Fibroblast of lung (primary cell): Measurements from ENCODE around the gene S100B. TPM values are rescaled to one million over a fixed set of nuclear protein-coding genes. Genes with fewer than 3 reads are reported as not detected.
A peak's percentile ranks its signal among the peaks of the same experiment; 100 is the strongest.

Experiments
- DNase-seq, 2 donors: peaks; one replicate each; pipeline versions ENCODE4 v3.0.0 to v3.0.0-alpha.2; 2010; ENCODE audit warnings: low read depth in 2 of 2
- H2AFZ ChIP-seq: 2 replicates; pipeline ENCODE4 v1.5.1; 2012; ENCODE audit warnings: low read length, control low read depth, inconsistent platforms
- H3K27ac ChIP-seq: 2 replicates; pipeline ENCODE4 v1.5.1; 2011; ENCODE audit warnings: low read length, control low read depth; ENCODE audit not compliant: insufficient read depth
- H3K27me3 ChIP-seq: 2 replicates; pipeline ENCODE4 v1.5.1; 2011; ENCODE audit warnings: mild to moderate bottlenecking, low read length; ENCODE audit not compliant: control insufficient read depth, insufficient read depth
- H3K36me3 ChIP-seq: 2 replicates; pipeline ENCODE4 v1.5.1; 2011; ENCODE audit warnings: low read length; ENCODE audit not compliant: control insufficient read depth, insufficient read depth
- H3K4me1 ChIP-seq: 2 replicates; pipeline ENCODE4 v1.5.1; 2011; ENCODE audit warnings: low read length; ENCODE audit not compliant: control insufficient read depth, insufficient read depth; ENCODE audit errors: extremely low read depth
- H3K4me2 ChIP-seq: 2 replicates; pipeline ENCODE4 v1.5.1; 2011; ENCODE audit warnings: low read length, control low read depth; ENCODE audit not compliant: insufficient read depth; ENCODE audit errors: extremely low read depth
- H3K4me3 ChIP-seq, 4 experiments: fragments of 200-600 bp in 1 of 4; sonication (generic) in 1 of 4; replicated peaks in 1 of 4; 2 replicates each; pipeline ENCODE4 v1.5.1; 2011 to 2016; ENCODE audit warnings: low read length in 4 of 4, low read depth in 3 of 4, mild to moderate bottlenecking in 3 of 4, control low read depth in 2 of 4, inconsistent platforms in 1 of 4, mixed read lengths in 1 of 4; ENCODE audit not compliant: insufficient read depth in 1 of 4; ENCODE audit errors: control extremely low read depth in 1 of 4
- H3K79me2 ChIP-seq: 2 replicates; pipeline ENCODE4 v1.5.1; 2012; ENCODE audit warnings: mild to moderate bottlenecking, low read length, inconsistent platforms; ENCODE audit not compliant: control insufficient read depth, insufficient read depth
- H3K9ac ChIP-seq: 2 replicates; pipeline ENCODE4 v1.5.1; 2011; ENCODE audit warnings: mild to moderate bottlenecking, low read length, control low read depth; ENCODE audit not compliant: insufficient read depth
- H3K9me3 ChIP-seq: 2 replicates; pipeline ENCODE4 v1.5.1; 2012; ENCODE audit warnings: low read depth, low read length; ENCODE audit not compliant: control insufficient read depth, insufficient read depth
- H4K20me1 ChIP-seq: 2 replicates; pipeline ENCODE4 v1.5.1; 2011; ENCODE audit warnings: low read length; ENCODE audit not compliant: control insufficient read depth, insufficient read depth; ENCODE audit errors: extremely low read depth
- EZH2 ChIP-seq: IDR thresholded peaks from 2 replicates; pipeline ENCODE4 v1.5.1; 2012; ENCODE audit warnings: low read length, control low read depth, mild to moderate bottlenecking; ENCODE audit errors: missing control alignments
- polyA minus RNA-seq: library from RNA; depleted of rRNA, polyadenylated mRNA; stranded (reverse); fragments of >200 nt; gene quantifications from 2 replicates; pipeline ENCODE4 v1.2.3, GENCODE V29; 2011; ENCODE audit warnings: low replicate concordance
- polyA plus RNA-seq, 2 donors: library from polyadenylated mRNA; depleted of rRNA in 1 of 2; stranded (reverse) in 1 of 2; unstranded in 1 of 2; fragments of >200 nt; gene quantifications; 2 replicates each; pipeline ENCODE4 v1.2.1, GENCODE V29; 2011 to 2012; ENCODE audit warnings: missing spikeins in 1 of 2
- total RNA-seq: library from RNA; depleted of rRNA; stranded (reverse); fragments of >200 nt; gene quantifications from 2 replicates; pipeline ENCODE4 v1.2.1, GENCODE V29; 2014
- TF ChIP-seq, protein P1 (sequence below), 2 donors: IDR thresholded peaks in 1 of 2; conservative IDR thresholded peaks in 1 of 2; 1 replicate in 1 of 2; 2 replicates in 1 of 2; pipeline ENCODE4 v1.5.1; 2011 to 2012; ENCODE audit warnings: low read length in 2 of 2, control low read depth in 1 of 2, inconsistent platforms in 1 of 2, low read depth in 1 of 2, mild to moderate bottlenecking in 1 of 2

Gene S100B
- total RNA-seq (not detected in 2 replicates), polyA plus RNA-seq (1.4 and 2.7 TPM in 2 replicates), polyA minus RNA-seq (not detected in 2 replicates)
- polyA plus RNA-seq (2012): 1.3 and 2.0 TPM in 2 replicates

DNA sequence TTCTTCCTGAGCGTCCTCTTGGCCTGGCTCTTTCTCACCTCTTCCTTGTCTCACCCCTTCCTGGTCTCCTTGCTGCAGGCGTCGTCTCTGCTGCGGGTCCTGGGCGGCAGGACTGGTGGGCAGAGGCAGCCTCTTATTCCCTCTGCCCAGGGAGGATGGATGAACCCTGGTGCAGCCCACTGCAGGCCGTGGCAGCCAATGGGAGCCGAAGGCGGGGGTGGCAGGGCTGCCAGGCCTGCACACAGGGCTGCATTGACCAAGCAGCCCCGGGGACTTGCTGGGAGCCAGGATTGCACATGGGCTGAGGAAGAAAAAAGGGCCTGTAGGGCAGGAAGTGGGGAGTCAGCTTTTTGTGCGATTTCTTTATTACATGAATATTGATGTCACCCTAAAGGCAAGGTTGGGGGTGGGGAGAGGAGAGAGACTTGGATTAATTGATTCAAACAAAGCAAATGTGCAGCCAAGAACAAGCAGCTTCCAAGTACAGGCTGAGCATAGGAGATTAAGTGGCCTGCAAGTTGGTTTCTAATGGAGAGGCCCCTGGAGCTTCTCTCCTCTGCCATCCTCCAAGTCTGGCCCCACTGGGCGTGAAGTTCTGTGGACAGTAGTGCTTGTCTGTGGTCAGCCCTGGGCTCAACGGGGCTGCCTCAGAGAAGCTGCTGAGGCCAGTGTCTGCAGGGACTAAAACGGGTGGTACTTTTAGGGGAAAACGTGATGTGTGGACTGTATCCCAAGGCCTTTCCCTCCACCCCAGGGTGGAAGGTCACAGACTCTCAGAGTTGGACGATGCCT is at the start of gene S100B:
TSS of gene S100B (minus strand) at position 108 of the 792 bp plus-strand sequence. CDS start 2,667 bp downstream, outside the sequence.
- H4K20me1 ChIP-seq: no peaks in the 10 kb centered on the region
- no peaks in the 10 kb centered on the region for H3K79me2 ChIP-seq
- TF ChIP-seq, protein P1, sequence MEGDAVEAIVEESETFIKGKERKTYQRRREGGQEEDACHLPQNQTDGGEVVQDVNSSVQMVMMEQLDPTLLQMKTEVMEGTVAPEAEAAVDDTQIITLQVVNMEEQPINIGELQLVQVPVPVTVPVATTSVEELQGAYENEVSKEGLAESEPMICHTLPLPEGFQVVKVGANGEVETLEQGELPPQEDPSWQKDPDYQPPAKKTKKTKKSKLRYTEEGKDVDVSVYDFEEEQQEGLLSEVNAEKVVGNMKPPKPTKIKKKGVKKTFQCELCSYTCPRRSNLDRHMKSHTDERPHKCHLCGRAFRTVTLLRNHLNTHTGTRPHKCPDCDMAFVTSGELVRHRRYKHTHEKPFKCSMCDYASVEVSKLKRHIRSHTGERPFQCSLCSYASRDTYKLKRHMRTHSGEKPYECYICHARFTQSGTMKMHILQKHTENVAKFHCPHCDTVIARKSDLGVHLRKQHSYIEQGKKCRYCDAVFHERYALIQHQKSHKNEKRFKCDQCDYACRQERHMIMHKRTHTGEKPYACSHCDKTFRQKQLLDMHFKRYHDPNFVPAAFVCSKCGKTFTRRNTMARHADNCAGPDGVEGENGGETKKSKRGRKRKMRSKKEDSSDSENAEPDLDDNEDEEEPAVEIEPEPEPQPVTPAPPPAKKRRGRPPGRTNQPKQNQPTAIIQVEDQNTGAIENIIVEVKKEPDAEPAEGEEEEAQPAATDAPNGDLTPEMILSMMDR (conservative IDR thresholded peaks at IDR 0.05 in 1 of 2, IDR thresholded peaks at IDR 0.05 in 1 of 2; ENCODE audit: low read depth in 1 of 2, low read length in 2 of 2): no peak
- TF ChIP-seq EZH2: no peak
- H3K9ac ChIP-seq: no peak within 1 kb of the TSS
- no peaks in the 10 kb centered on the region for H3K4me1 ChIP-seq
- DNase-seq: peak in 1 of 2 donors; percentile 26
- no peaks in the 10 kb centered on the region for H3K36me3 ChIP-seq
- no peaks in the 10 kb centered on the region for H3K9me3 ChIP-seq
- no peak within 1 kb of the TSS for H3K4me3 ChIP-seq
- H3K4me2 ChIP-seq: no peak within 1 kb of the TSS
- no peak within 1 kb of the TSS for H3K27ac ChIP-seq
- H3K27me3 ChIP-seq: peaks cover 8% of the 10 kb centered on the region
- no peak within 1 kb of the TSS for H2AFZ ChIP-seq

DNA sequence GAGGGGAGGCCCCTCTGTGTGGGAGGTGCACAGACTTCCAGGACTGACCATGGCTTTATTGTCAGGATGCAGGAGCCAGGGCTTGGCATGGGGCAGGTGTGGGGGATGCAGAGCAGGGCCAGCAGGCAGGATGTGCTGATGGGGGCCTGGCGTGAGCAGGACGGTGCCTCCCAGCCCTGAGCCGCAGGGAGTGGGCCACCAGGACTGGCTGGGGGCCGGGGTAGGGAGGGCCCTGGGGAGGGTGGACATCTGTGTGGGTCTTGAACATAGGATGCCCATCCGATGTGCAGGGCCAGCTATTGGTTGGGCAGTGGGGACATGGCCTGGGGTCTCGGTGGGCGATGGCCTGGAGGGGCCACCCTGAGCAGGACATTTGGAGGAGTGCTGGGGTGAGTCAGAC is 46.2 kb upstream of the S100B start:
- H4K20me1 ChIP-seq: no peaks in the 10 kb centered on the region
- no peak overlapping the region for H3K4me3 ChIP-seq
- H3K36me3 ChIP-seq: peaks cover 37% of the 10 kb centered on the region
- no peaks in the 10 kb centered on the region for H3K27me3 ChIP-seq
- H3K9me3 ChIP-seq: no peaks in the 10 kb centered on the region
- no peak overlapping the region for H3K27ac ChIP-seq
- H3K4me1 ChIP-seq: no peaks in the 10 kb centered on the region
- no peak overlapping the region for H3K4me2 ChIP-seq
- peaks cover 31% of the 10 kb centered on the region for H3K79me2 ChIP-seq
- H3K9ac ChIP-seq: no peak overlapping the region
- no peak for DNase-seq
- no peak overlapping the region for H2AFZ ChIP-seq
- TF ChIP-seq, protein P1 (conservative IDR thresholded peaks at IDR 0.05 in 1 of 2, IDR thresholded peaks at IDR 0.05 in 1 of 2; ENCODE audit: low read depth in 1 of 2, low read length in 2 of 2): no peak
- TF ChIP-seq EZH2: no peak

DNA sequence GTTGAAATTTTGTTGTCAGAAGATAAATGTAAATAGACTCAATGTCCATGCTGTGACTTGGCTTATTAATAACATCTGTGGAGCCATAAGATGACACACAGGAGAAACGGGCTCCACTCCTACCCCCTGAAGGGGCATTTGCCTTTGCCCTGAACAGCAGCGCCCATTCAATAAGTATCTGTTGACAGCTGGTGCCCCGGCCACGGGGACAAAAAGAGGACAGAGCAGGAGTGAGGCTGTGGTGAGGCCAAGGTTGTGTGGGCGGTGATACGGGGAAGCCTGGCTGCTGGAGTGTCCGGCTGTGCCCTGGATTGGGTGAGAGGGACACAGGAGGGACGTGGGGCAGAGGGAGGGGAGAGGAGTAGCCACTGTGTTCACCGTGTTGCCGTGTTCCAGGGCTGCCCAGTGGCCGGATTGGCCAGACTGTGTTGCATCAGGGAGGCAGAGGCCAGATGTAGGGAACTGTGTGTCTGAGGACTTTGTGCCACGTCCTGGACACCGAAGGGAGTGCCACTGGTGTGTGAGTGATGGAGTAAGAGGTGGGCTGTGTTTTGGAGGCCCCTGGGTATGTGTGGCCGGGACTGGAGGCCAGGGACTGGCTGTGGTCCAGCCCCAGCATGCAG is 45.7 kb upstream of the S100B start:
- H3K27ac ChIP-seq: no peak overlapping the region
- no peak overlapping the region for H2AFZ ChIP-seq
- peaks cover 41% of the 10 kb centered on the region for H3K36me3 ChIP-seq
- peaks cover 31% of the 10 kb centered on the region for H3K79me2 ChIP-seq
- H3K27me3 ChIP-seq: no peaks in the 10 kb centered on the region
- no peak overlapping the region for H3K4me2 ChIP-seq
- no peak for DNase-seq
- H3K4me1 ChIP-seq: no peaks in the 10 kb centered on the region
- no peaks in the 10 kb centered on the region for H3K9me3 ChIP-seq
- H3K4me3 ChIP-seq: no peak overlapping the region
- no peak overlapping the region for H3K9ac ChIP-seq
- TF ChIP-seq EZH2: no peak
- TF ChIP-seq, protein P1 (conservative IDR thresholded peaks at IDR 0.05 in 1 of 2, IDR thresholded peaks at IDR 0.05 in 1 of 2; ENCODE audit: low read depth in 1 of 2, low read length in 2 of 2): no peak
- no peaks in the 10 kb centered on the region for H4K20me1 ChIP-seq
